GM13976 (cell line): Measurements from ENCODE around the gene BTBD9.

ENCODE experiments used
- DNase-seq: peaks from one replicate; pipeline ENCODE4 v3.0.0; 2012; ENCODE audit warnings: low spot score
- CTCF ChIP-seq: IDR thresholded peaks from 2 replicates; pipeline ENCODE4 v1.5.1; 2012; ENCODE audit warnings: borderline replicate concordance, mild to moderate bottlenecking; ENCODE audit not compliant: insufficient read depth; ENCODE audit errors: extremely low read depth, missing control alignments, control extremely low read depth
- in situ Hi-C: fragments of 300-500 bp; cut with MboI; formaldehyde crosslinking; loops from one replicate; pipeline ENCODE4 v1.12.0; 2022; ENCODE audit warnings: low sequenced_read_pairs, mixed read lengths, inconsistent platforms; ENCODE audit not compliant: unreplicated experiment

The BTBD9 gene

GRCh38 chr6:38146021-38146733, 493.6 kb downstream of the BTBD9 start:
- TF ChIP-seq CTCF, result no peak
- DNase-seq, result no peak
- in situ Hi-C loops, result no loop called here

- TF ChIP-seq CTCF, result no peak
- in situ Hi-C loops, result no loop called here
- no peak for DNase-seq
Observed at GRCh38 chr6:38144365-38144945, 495.3 kb downstream of the BTBD9 start.

- no peak for DNase-seq
- in situ Hi-C loops, result no loop called here
- TF ChIP-seq CTCF, result no peak
Observed at GRCh38 chr6:38143191-38144150, 496.3 kb downstream of the BTBD9 start.

- DNase-seq, result no peak
- no peak for TF ChIP-seq CTCF
- in situ Hi-C loops, result no loop called here
Observed at GRCh38 chr6:38142178-38142902, 497.4 kb downstream of the BTBD9 start.

- in situ Hi-C loops, result no loop called here
- no peak for DNase-seq
- no peak for TF ChIP-seq CTCF
Observed at GRCh38 chr6:38141716-38142115, 498.0 kb downstream of the BTBD9 start.

- no peak for DNase-seq
- in situ Hi-C loops, result no loop called here
- no peak for TF ChIP-seq CTCF
Observed at GRCh38 chr6:38141085-38141484, 498.6 kb downstream of the BTBD9 start.
